Measurements from ENCODE around the gene CDH5. TPM values are rescaled to one million over a fixed set of nuclear protein-coding genes. Genes with fewer than 3 reads are reported as not detected.

CDH5 gene
- total and polyA plus RNA-seq, 5 donors from 2014 or later = not detected

GRCh38 chr16:66437391-66437945 lies 71.0 kb downstream of the CDH5 start:
- no peaks in the 10 kb centered on the region for H3K9me3 ChIP-seq (ENCODE audit: control insufficient read depth in 2 of 2, low read length in 2 of 2)
- H3K4me1 ChIP-seq (ENCODE audit: control insufficient read depth, insufficient read depth, low read length, poor library complexity, severe bottlenecking) = no peaks in the 10 kb centered on the region
- no peak overlapping the region for H3K27ac Mint-ChIP-seq
- H3K4me3 ChIP-seq (ENCODE audit: low read depth, low read length) = no peak overlapping the region
- no peaks in the 10 kb centered on the region for H3K36me3 ChIP-seq (ENCODE audit: control insufficient read depth, insufficient read depth, low read length)
- ATAC-seq (ENCODE audit: low read depth in 2 of 2) = no peak
- no peak overlapping the region for H3K4me3 Mint-ChIP-seq
- no peaks in the 10 kb centered on the region for H3K4me1 Mint-ChIP-seq
- no peaks in the 10 kb centered on the region for H3K36me3 Mint-ChIP-seq
- H3K27ac ChIP-seq (ENCODE audit: insufficient read depth, low read length, poor library complexity, severe bottlenecking) = no peak overlapping the region
- peaks cover 2% of the 10 kb centered on the region for H3K27me3 ChIP-seq (ENCODE audit: control insufficient read depth, insufficient read depth, low read length)
- H3K27me3 Mint-ChIP-seq = peaks cover 40% of the 10 kb centered on the region
- DNase-seq = no peak
- peaks cover 0 to 3% (median 0%) of the 10 kb centered on the region in 7 donors for H3K9me3 Mint-ChIP-seq

- no peak overlapping the region for H3K4me3 ChIP-seq (ENCODE audit: low read depth, low read length)
- H3K27ac ChIP-seq (ENCODE audit: insufficient read depth, low read length, poor library complexity, severe bottlenecking) = no peak overlapping the region
- H3K9me3 ChIP-seq (ENCODE audit: control insufficient read depth in 2 of 2, low read length in 2 of 2) = no peaks in the 10 kb centered on the region
- peaks cover 30% of the 10 kb centered on the region for H3K27me3 Mint-ChIP-seq
- H3K4me1 Mint-ChIP-seq = no peaks in the 10 kb centered on the region
- H3K27me3 ChIP-seq (ENCODE audit: control insufficient read depth, insufficient read depth, low read length) = no peaks in the 10 kb centered on the region
- no peaks in the 10 kb centered on the region for H3K9me3 Mint-ChIP-seq
- no peak for DNase-seq
- ATAC-seq (ENCODE audit: low read depth in 2 of 2) = no peak
- no peaks in the 10 kb centered on the region for H3K36me3 ChIP-seq (ENCODE audit: control insufficient read depth, insufficient read depth, low read length)
- no peak overlapping the region for H3K27ac Mint-ChIP-seq
- no peaks in the 10 kb centered on the region for H3K4me1 ChIP-seq (ENCODE audit: control insufficient read depth, insufficient read depth, low read length, poor library complexity, severe bottlenecking)
- no peaks in the 10 kb centered on the region for H3K36me3 Mint-ChIP-seq
- H3K4me3 Mint-ChIP-seq = no peak overlapping the region
These were observed 72.0 kb downstream of the CDH5 start for GRCh38 chr16:66438536-66438935.

GRCh38 chr16:66439051-66439730 lies 72.7 kb downstream of the CDH5 start:
- peaks cover 27% of the 10 kb centered on the region for H3K27me3 Mint-ChIP-seq
- H3K4me3 Mint-ChIP-seq = no peak overlapping the region
- DNase-seq = no peak
- no peak for ATAC-seq (ENCODE audit: low read depth in 2 of 2)
- Histone ChIP-seq H3K36me3 (ENCODE audit: control insufficient read depth, insufficient read depth, low read length) (no peaks in the 10 kb centered on the region), H3K27me3 (ENCODE audit: control insufficient read depth, insufficient read depth, low read length) (no peaks in the 10 kb centered on the region), H3K9me3 (ENCODE audit: control insufficient read depth in 2 of 2, low read length in 2 of 2) (no peaks in the 10 kb centered on the region), H3K27ac (ENCODE audit: insufficient read depth, low read length, poor library complexity, severe bottlenecking) (no peak overlapping the region), H3K4me1 (ENCODE audit: control insufficient read depth, insufficient read depth, low read length, poor library complexity, severe bottlenecking) (no peaks in the 10 kb centered on the region), H3K4me3 (ENCODE audit: low read depth, low read length) (no peak overlapping the region)
- no peaks in the 10 kb centered on the region for H3K9me3 Mint-ChIP-seq
- H3K4me1 Mint-ChIP-seq = no peaks in the 10 kb centered on the region
- H3K27ac Mint-ChIP-seq = no peak overlapping the region
- H3K36me3 Mint-ChIP-seq = no peaks in the 10 kb centered on the region

- Histone ChIP-seq H3K27ac (ENCODE audit: insufficient read depth, low read length, poor library complexity, severe bottlenecking) (no peak overlapping the region), H3K36me3 (ENCODE audit: control insufficient read depth, insufficient read depth, low read length) (no peaks in the 10 kb centered on the region), H3K9me3 (ENCODE audit: control insufficient read depth in 2 of 2, low read length in 2 of 2) (no peaks in the 10 kb centered on the region), H3K4me1 (ENCODE audit: control insufficient read depth, insufficient read depth, low read length, poor library complexity, severe bottlenecking) (no peaks in the 10 kb centered on the region), H3K27me3 (ENCODE audit: control insufficient read depth, insufficient read depth, low read length) (no peaks in the 10 kb centered on the region), H3K4me3 (ENCODE audit: low read depth, low read length) (no peak overlapping the region)
- Mint-ChIP-seq H3K27ac (no peak overlapping the region), H3K9me3 (peaks cover 0 to 1% (median 0%) of the 10 kb centered on the region in 7 donors), H3K4me3 (no peak overlapping the region), H3K36me3 (no peaks in the 10 kb centered on the region), H3K4me1 (no peaks in the 10 kb centered on the region), H3K27me3 (peaks cover 32% of the 10 kb centered on the region)
- ATAC-seq (ENCODE audit: low read depth in 2 of 2) (no peak), DNase-seq (no peak)
These were observed 73.8 kb downstream of the CDH5 start for GRCh38 chr16:66440271-66440802.

- Histone ChIP-seq H3K27me3 (ENCODE audit: control insufficient read depth, insufficient read depth, low read length) (no peaks in the 10 kb centered on the region), H3K4me3 (ENCODE audit: low read depth, low read length) (no peak overlapping the region), H3K9me3 (ENCODE audit: control insufficient read depth in 2 of 2, low read length in 2 of 2) (no peaks in the 10 kb centered on the region), H3K4me1 (ENCODE audit: control insufficient read depth, insufficient read depth, low read length, poor library complexity, severe bottlenecking) (no peaks in the 10 kb centered on the region), H3K27ac (ENCODE audit: insufficient read depth, low read length, poor library complexity, severe bottlenecking) (no peak overlapping the region), H3K36me3 (ENCODE audit: control insufficient read depth, insufficient read depth, low read length) (no peaks in the 10 kb centered on the region)
- Mint-ChIP-seq H3K27me3 (peaks cover 36% of the 10 kb centered on the region), H3K4me3 (no peak overlapping the region), H3K9me3 (peaks cover 0 to 1% (median 0%) of the 10 kb centered on the region in 7 donors), H3K27ac (no peak overlapping the region), H3K4me1 (no peaks in the 10 kb centered on the region), H3K36me3 (no peaks in the 10 kb centered on the region)
- ATAC-seq (ENCODE audit: low read depth in 2 of 2) = no peak
- no peak for DNase-seq
These were observed 74.5 kb downstream of the CDH5 start for GRCh38 chr16:66440970-66441369.

GRCh38 chr16:66441586-66442375 lies 75.3 kb downstream of the CDH5 start:
- Mint-ChIP-seq H3K4me1 (no peaks in the 10 kb centered on the region), H3K27me3 (peaks cover 38% of the 10 kb centered on the region), H3K9me3 (peaks cover 0 to 1% (median 0%) of the 10 kb centered on the region in 7 donors), H3K27ac (no peak overlapping the region), H3K4me3 (no peak overlapping the region), H3K36me3 (no peaks in the 10 kb centered on the region)
- DNase-seq (no peak), ATAC-seq (ENCODE audit: low read depth in 2 of 2) (no peak)
- no peaks in the 10 kb centered on the region for H3K36me3 ChIP-seq (ENCODE audit: control insufficient read depth, insufficient read depth, low read length)
- no peak overlapping the region for H3K27ac ChIP-seq (ENCODE audit: insufficient read depth, low read length, poor library complexity, severe bottlenecking)
- no peaks in the 10 kb centered on the region for H3K4me1 ChIP-seq (ENCODE audit: control insufficient read depth, insufficient read depth, low read length, poor library complexity, severe bottlenecking)
- no peaks in the 10 kb centered on the region for H3K9me3 ChIP-seq (ENCODE audit: control insufficient read depth in 2 of 2, low read length in 2 of 2)
- no peak overlapping the region for H3K4me3 ChIP-seq (ENCODE audit: low read depth, low read length)
- H3K27me3 ChIP-seq (ENCODE audit: control insufficient read depth, insufficient read depth, low read length) = no peaks in the 10 kb centered on the region

GRCh38 chr16:66442502-66443268 lies 76.2 kb downstream of the CDH5 start:
- Mint-ChIP-seq H3K36me3 (no peaks in the 10 kb centered on the region), H3K4me3 (no peak overlapping the region), H3K9me3 (peaks cover 0 to 1% (median 0%) of the 10 kb centered on the region in 7 donors)

More at GRCh38 chr16:66442502-66443268, 76.2 kb downstream of the CDH5 start:
- H3K4me1 ChIP-seq (ENCODE audit: control insufficient read depth, insufficient read depth, low read length, poor library complexity, severe bottlenecking) = no peaks in the 10 kb centered on the region
- H3K27me3 ChIP-seq (ENCODE audit: control insufficient read depth, insufficient read depth, low read length) = no peaks in the 10 kb centered on the region
- DNase-seq (no peak), ATAC-seq (ENCODE audit: low read depth in 2 of 2) (no peak)
- Mint-ChIP-seq H3K27me3 (peaks cover 31% of the 10 kb centered on the region), H3K4me1 (no peaks in the 10 kb centered on the region), H3K27ac (no peak overlapping the region)
- H3K27ac ChIP-seq (ENCODE audit: insufficient read depth, low read length, poor library complexity, severe bottlenecking) = no peak overlapping the region
- no peaks in the 10 kb centered on the region for H3K36me3 ChIP-seq (ENCODE audit: control insufficient read depth, insufficient read depth, low read length)
- H3K9me3 ChIP-seq (ENCODE audit: control insufficient read depth in 2 of 2, low read length in 2 of 2) = no peaks in the 10 kb centered on the region
- H3K4me3 ChIP-seq (ENCODE audit: low read depth, low read length) = no peak overlapping the region
